Left renal pelvis (tissue), 4 donors: ENCODE results near the gene NCEH1. TPM values are rescaled to one million over a fixed set of nuclear protein-coding genes. Genes with fewer than 3 reads are reported as not detected.
"Not testable (repeated sequence)": the region's sequence is repeated elsewhere in the genome, so short reads cannot be mapped to it uniquely, and the experiment has no call there.

Experiments used
- DNase-seq, 4 donors: peaks; one replicate each; pipeline ENCODE4 v3.0.0-alpha.2; 2013; ENCODE audit warnings: low read depth in 4 of 4, low spot score in 3 of 4
- polyA plus RNA-seq, 4 donors: library from polyadenylated mRNA; unstranded; fragments of 120-200 nt; gene quantifications; one replicate each; pipeline ENCODE4 v1.2.1, GENCODE V29; 2013; ENCODE audit not compliant: insufficient read length in 4 of 4

Gene NCEH1
- polyA plus RNA-seq, 4 donors = 1.9 to 4.6 (median 4.3) TPM

DNA sequence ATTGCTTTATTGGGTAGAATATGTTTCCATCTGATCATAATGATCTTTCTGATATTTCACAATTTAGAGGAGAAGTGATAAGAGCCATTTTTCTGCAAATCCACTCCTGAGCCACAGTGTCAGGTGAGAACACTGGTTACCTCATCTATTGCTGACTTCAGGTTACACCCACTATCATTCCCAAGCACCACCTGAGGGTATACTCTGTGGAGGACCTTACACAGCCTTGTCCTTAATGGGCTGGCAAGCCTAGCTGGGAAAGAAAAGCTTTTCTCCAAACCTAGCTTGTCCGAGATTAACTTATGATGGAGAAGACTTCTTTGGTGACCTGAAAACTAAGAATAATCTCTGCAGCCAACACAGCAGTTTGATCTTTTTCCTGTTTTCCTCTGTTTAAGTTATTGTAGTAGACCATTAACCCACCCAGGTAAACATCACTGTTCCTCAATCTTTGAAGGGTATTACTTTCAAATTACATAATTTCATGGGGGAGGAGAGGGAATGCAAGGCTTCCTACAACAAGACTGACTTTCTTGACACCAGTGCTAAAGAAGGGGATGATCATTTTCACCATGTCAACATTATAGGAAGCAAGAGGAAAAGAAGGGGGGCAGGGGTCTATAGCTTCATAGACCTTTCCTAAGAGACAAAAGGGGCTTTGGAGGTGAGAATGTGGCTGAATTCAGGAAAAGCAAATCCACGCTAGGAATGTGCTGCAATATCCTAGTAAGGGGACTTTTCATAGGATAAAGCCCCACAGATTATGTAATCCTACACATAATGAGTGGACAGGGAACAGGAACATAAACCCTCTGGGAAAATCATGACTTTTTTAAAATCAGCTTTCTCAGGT is 1.7 kb downstream of the NCEH1 start:
- DNase-seq = no peak

DNA sequence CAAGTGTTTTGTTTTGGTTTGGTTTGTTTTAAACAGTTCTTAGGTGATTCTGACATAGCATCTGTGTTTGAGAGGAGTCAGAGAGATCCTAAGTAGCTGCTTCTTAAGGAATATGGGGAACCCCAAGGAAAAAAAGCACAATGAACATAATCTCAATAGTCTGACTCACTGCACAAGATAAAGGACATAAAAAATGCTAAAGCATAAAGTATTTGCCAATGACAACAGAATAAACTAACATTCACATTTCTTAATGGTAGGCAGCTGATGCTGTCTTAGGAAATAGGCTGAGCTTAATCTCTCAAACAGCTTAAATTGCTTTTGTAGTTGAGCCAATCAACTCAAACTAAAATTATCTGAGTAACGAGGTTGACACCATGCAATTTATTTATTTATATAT is 2.9 kb downstream of the NCEH1 start:
- DNase-seq = no peak

DNA sequence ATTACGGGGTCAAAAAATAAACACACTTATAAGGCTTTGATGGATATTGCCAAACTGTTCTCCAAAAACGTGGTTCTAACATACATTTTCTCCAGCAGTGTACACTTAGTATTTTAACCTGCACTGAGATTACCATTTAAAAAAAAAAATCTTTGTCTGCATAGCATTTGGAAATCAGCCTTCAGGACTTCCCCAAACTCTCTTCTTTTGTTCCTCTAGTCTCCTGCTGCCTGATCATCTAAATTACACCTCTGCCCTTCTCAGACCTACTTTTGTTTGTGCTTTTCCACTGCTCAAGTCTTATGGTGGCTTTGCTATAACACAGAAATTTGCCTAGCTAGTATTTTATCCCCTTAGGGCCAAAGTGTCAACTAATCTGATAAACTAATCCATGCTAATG is 3.8 kb downstream of the NCEH1 start:
- no peak for DNase-seq

DNA sequence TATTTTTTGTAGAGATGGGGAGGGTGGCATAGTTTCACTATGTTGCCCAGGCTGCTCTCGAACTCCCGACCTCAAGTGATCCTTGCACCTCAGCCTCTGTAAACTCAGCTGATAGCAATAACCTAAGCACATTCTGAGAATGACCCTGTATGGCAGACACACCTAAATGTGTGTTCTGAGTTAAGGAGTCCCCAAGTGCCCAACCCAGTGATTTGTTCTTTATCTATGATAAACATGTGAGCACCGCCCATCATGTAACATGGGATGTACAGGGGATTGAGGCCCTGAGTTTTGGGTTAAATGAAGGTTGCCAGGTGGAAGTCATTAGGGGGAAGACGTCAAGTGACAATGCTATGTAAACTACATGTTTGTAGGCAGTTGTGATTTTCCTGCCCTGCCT is 5.7 kb downstream of the NCEH1 start:
- no peak for DNase-seq

DNA sequence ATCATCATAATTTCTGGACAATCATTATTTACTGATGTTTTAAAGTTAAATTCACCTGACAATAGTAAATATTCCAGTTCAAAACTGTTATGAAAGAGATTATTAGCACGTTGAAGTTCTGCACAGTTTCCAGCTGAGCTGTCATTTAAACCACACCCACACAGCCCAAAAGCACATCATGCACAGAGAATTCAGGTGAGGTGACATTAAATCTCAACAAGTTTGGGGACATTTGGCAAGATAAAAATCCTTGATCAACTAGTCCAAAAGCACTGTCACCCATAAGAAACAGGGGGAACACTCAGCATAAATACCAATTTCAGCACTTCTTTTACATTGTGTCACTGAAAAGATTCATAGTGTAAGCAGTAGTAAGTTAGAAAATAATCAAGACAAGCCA is 6.9 kb downstream of the NCEH1 start:
- no peak for DNase-seq

DNA sequence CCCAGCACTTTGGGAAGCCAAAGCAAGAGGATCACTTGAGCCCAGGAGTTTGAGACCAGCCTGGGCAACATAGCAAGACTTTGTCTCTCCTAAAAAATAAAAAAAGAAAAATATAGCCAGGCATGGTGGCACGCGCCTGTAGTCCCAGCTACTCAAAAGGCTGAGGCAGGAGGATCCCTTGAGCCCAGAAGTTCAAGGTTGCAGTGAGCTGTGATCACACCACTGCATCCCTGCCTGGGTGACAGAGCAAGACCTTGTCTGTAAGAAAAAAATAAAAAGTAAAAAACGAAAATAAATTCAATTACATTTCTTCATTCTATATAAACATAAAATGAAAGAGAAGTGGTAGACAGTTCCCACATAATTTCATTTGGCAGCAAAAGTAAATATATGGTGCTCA is 8.1 kb downstream of the NCEH1 start:
- not testable (repeated sequence) for DNase-seq

DNA sequence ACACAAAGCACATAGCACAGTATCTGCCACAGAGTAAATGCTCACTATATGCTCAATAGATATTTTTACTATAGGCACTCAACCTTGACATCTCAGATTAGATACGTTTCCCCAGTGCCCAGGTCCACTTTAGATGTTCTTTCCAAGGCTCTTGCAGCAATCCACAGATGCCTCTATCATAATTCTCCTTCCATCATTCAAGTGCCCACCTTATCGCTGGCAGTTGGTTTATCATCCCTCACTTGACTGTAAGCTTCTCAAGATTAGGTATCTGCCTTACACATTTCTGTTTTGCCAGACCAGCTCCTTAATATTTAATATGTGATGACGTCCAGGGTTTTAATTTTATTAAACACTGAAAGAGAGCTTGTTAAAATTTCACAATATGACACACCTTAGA is 8.6 kb downstream of the NCEH1 start:
- DNase-seq = no peak

DNA sequence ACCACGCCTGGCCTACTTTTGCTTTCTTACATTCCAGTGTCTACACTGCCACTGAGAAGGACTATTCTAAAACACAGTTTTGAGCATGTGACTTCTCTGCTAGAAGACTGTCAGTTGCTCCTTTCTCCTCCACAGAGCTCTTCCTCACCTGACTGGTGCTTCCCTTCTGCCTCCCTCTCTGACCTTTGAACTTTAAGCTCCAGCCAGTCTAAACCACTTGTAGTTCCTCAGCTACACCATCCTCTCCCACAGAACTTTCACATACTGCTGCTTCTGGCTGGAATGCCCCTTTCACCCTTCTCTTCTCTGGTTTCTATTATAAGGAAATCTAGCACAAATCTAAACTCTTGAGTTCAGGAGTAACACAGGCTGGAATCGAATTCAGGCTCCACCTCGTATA is 9.1 kb downstream of the NCEH1 start:
- no peak for DNase-seq

DNA sequence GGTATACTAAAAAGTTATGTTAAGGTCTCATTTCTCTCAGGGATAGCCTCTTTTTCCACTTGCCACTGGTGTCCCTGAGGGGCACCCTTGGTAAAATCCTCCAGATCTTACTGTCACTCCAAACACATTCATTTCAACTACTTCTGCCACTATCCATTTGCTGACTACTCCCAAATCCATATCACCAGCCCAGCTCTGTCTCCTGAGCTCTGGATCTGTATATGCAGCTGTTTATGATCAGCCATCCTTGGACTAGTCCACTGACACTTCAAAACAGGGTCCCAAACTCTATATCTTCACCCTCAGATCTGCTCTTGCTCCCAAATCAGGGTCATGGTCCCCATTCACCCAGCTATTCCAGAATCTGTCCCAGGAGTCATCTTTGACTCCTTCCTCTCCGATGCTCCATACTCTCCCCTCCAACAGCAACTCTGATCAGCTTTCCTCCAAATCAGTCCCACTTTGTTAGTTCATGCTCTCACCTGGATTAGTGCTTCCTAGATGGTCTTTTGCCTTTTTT is 9.9 kb downstream of the NCEH1 start:
- no peak for DNase-seq

DNA sequence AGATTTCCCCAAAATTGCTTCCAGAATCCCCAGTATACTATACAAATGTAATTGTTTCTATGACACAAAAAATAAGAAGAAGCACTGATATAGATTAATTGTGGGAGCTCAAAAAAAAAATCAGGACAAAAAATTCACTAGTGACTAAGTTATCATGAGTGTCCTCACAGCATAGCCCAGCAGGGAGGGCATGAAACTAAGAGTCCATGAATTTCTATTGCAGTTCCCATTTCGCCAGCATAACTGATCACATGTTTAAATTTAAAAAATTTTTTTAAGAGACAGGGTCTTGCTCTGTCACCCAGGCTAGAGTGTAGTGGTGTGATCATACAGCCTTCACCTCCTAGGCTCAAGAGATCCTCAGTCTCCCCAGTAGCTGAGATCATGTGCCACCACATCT is 10.6 kb downstream of the NCEH1 start:
- no peak for DNase-seq

DNA sequence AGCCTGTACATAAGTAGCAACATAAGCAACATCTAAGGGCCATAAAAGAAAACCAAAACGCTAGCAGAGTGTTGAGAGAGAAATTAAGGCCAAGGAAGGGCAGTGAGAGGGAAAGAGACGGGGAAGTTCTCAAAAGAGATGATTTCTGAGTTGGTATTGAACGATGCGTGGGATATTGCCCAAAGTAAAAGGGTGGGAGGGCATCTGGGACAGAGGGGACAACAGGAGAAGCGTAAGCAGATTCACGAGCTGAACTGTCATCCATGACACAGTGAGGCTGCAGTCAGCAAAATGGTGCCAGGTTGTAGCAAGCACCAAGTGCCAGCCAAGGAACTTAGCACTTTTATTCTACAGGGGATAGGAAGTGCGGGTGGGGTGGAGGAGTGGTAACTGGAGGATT is 11.8 kb downstream of the NCEH1 start:
- no peak for DNase-seq

DNA sequence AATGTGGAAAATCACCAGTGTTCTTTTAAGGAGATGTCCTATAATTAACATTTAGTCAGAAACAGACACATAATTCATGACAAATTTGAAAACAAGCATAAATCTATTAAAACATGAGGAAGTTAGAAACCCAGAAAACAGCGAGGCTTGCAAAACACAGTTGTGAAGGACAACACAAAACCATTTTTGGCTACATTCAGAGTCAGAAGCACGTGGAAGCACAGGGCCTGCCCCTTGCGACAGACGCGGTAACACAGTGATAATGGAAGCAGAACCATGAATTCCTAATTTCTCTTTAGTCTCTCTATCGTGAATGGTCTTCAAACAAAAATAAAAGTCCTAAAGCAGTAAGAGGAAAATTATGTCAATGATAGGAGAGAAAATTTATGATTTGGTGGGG is 12.2 kb downstream of the NCEH1 start:
- DNase-seq = no peak

DNA sequence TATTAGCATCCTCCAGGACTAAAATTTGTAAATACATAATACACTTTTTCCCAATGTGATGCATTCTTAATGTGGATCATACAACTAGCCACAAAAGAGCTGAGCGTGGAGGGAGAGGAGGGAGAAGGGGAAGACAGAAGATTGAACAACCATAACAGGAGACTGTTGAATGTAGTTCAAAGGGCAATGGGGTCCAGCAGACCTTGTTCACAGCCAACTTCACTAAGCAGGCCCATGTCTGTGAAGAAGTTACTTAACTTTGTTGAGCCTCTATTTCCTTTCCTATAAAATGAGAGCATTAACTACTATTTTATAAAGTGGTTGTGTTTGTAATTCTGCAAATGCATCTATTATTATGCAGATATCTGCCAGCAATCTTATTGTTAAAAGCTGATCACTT is 13.3 kb downstream of the NCEH1 start:
- no peak for DNase-seq

DNA sequence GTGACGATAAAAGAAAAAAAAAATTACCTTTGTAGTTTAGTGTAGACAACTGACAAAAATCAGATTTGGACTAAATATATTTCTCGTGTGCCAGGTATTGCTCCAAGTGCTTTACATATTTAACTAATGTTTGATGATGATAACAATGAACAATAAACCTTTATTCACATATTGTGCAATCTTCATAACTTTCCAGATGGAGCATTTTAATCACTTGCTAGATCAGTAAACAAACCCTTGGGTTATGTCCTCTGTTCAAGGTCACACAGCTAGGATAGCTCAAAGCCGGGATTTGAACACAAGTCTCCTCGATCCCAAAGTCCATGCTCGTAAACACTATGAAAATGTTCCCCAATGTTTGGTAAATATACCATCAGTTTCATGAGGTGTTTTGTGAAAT is 14.5 kb downstream of the NCEH1 start:
- DNase-seq = no peak

DNA sequence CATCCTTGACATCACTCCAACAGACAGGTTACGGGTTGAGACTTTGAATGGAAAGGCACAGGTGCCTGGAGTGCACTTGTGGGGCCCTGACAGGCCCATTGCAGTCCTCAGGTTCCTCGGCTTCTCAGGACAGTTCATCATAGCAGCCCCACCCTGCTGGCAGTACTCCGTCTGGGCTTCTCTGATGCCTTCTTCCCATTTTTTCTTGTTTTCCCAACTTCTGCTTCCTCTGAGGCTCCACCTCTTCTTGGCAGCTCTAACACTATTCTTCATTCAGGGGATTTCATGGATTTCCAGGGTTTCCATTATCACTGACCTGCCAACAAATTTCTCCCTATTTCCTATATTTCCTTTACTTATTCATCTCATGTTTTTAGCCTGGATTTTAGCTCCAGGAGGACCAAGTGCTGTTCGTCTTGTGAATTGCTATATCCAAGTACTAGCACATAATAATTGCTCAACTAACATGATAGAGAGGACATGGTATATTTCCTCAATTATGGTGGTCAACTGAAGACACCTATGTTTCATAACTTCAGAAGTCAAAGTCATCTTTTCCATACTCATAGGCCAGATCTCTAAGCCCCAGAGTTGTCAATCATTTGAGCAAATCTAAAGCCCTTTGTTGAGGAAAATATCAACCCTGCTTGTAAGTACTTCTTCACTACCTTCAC is 16.2 kb downstream of the NCEH1 start:
- no peak for DNase-seq

DNA sequence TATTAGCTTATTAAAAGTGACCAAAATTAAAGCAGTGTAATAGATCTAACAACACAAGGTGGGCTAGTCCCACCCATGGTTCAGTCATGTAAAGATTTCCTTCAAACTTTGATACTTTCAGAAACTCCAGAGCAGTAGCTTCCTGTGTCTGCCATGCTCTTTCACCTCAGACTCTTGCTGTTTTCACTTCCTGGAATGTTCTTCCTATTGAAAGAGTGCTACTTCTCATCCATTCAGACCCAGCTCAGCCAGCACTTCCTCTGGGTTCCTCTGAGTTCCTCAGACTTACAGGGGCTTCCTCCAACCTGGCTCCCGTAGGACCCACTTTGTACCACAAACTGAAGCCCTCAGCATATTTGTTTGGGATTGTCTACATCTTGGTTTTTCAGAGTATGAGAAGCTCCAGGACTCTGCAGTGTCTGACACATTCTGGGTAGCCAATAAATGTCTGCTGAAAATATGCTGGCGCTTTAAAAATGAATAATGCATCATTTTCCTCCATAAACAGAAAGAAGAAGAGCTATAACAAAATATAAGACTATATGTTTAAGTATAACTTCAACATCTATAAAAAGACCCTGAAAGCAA is 18.0 kb downstream of the NCEH1 start:
- no peak for DNase-seq

DNA sequence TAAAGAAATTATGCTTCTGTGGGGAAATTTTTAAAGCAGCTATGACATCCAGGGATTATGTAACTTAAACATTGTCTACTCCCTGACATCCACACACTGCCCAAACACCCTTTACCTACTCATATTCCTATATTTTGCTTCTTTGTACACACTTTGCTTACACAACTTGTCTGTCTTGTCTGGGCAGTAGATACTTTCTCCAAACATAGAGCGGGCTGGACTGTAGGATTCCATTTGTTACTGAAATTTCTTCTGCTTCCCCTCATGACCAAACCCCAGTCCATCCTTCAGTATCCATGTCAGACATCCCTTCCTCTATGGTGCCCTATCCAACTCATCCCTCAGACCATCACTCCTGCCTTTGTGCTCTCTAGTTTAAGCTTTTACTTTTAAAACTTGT is 19.9 kb downstream of the NCEH1 start:
- DNase-seq = no peak

DNA sequence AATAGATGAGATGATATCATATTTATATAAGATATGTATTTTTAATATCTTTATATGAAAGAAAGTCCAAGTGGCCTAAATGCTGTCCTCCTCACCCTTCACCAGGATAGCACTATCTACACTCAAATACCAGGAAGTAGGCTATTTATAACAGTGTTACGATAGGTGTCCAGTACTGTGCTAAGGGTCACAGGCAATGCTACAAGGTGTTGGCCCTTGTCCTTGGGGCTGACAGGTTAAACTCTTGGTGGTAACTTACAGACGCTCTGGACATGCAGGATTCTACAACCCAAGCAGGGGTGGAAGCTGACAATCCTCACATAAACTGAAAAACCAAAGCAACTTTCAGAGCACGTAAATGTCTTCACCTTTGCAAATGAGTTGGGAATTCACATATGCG is 22.3 kb downstream of the NCEH1 start:
- no peak for DNase-seq

DNA sequence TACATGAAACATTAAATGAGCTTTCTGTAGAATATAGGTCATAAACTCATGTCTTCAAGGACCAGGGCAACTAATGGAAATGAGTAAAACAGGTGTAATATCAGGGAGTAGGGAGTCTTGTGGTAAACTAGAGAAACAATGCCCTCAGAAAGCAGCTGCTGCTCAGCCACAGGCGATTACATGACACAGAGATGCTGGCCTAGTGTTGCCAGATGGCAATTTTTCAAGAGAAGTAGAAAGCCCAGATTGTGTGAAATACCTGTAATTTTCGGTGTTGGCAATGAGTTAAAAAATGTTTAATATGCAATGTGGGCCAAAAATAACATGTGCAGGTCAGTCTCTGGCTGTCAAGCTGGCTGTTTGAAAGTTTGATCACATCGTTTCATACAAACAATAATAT is 23.4 kb downstream of the NCEH1 start:
- no peak for DNase-seq

DNA sequence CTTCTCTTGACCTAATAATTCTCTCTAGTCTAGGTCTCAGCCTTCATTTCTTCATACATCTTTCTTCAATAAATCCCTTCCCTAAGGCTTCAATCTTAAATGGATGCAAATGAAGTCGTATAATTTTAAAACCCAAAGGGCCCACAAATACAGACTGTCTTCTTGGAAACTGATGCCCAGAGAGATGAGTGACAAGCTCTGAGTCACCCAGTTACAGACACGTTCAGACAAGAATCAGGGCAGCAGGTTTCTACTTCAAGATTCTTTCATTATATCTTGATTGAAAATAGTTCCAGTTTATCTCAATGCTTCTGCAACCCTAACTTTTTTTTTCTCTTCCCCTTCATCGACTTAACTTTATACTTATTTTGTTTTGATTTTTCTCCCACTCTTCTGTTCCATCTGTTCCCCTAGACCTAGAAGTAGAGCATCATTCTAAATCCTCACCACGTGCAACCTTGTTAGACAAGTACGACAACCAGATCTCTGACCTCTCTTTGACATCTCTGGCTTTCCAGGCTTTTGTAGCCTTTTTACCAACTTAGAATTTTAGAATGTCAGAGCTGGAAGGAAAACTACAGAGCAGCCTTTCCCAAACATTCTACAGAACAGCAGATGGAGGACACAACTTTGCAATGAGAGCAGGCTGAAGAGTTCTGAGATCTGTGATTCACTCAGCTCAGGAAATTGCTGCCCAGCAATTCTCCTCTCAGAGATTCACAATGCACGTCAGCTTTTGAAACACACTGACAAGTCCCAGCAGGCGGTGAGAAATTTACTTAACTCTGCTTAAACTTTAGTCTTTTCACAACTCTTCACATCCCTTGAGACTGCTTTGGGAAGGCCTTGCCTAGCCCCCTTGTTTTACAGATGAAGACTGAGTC is 25.3 kb downstream of the NCEH1 start:
- DNase-seq = no peak

DNA sequence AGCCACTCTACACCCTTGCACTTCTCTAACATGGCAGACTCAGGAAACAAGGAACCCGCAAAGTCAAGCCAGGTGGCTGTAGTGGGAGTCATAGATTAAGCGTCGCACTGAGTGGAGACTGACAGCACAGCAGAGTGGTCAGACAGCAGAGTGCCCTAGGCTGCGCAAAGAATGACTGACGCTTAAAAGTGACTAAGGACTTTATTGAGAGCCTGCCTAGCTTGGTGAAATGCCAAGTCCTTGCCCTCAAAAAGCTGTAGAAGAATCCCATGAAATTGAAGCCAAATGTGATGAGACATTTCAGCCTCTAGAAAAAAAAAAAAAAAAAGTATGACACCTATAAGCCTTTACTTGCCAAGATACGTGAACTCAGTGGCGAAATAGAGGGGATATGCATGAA is 30.2 kb downstream of the NCEH1 start:
- no peak for DNase-seq
